Inferior parietal cortex (tissue), 1 donor: ENCODE results near the gene TACR2.

Source experiments
- DNase-seq: peaks from one replicate; pipeline ENCODE4 v3.0.0-alpha.2; 2016; ENCODE audit errors: extremely low spot score

The TACR2 gene

DNA sequence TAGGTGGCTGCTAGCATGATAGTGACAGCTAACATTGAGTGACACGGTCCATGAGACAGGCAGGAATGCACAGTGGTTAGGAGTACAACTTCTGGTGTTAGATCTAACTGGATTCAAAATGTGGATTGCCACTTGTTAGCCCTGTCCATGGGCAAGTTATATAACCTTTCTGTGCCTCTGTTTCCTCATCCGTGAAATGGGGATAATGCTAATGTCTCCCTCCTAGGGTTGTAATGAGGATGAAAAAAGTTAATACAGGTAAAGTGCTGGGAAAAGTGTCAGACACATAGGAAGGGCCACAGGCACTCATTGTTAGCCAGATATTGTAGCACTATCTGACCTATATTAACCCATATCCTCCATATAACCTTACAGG, 41.8 kb downstream of the TACR2 start:
- DNase-seq, result no peak

DNA sequence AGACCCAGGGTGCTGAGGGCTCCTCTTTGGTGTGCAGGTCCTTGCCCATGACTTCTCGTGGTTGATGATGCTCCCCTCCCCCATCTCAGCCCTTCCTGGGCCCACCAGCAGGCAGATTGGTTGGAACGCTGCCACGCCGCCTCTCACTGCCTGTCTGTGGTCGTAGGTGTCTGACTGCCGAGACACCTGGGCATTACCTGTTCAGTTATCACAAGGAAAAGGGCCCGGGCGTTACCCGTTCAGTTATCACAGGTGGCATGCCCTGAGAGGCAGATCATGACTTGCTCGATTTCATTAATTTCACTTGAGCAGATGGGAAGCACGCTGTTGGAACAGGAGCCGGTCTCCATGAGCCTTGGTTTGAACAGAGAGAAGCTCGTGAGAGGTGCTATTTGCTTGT, 42.5 kb downstream of the TACR2 start:
- no peak for DNase-seq

DNA sequence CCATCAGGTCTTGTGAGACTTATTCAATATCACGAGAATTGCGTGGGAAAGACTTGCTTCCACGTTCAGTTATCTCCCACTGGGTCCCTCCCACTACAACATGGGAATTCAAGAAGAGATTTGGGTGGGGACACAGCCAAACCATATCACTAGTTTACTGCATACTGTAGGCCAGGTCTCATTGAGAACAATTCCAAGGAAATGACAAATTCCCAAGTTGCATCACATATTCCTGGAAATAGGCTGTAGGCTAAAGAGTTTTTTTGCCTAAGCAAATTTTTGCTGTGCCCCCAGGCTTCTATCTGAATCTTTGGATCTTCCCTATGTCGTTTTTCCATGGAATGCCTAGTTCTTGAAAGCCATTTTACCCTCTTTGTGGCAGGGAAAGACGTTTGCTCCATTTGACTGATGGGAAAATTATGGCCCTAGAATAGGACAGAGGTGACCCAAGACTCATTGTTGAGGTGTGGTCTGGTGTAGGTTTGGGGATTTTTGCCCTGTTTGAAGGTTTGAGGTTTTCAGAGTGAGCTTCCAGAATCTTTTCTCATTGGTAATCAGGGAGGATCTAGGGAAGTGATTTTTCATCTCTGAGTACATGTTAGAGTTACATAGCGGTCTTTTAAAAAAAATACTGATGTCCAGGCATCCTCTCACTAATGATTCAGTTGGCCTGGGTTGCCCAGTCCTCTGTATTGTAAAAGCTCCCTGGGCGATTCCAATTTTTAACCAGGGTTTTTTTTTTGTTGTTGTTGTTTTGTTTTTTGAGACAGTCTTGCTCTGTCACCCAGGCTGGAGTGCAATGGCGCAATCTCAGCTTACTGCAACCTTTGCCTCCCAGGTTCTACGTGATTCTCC, 44.4 kb downstream of the TACR2 start:
- no peak for DNase-seq

DNA sequence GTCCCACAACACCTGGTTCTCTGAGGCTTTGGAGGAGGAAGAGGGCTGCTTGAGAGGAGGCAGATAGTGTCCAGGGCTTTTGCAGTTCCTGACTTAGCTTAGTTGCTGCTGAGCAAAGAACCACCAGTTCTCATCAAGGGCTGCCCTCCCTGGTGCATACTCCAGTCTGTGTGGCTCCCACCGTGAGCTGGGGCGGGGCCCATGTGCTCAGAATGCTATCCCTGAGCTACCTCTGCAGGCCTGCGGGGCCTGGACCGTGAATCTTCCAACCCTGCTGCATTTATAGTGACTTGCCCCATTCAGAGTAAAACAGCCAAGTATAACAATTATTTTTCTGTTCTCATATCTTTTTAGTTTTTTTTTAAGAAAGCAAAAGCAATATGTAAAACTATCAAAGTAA, 49.2 kb downstream of the TACR2 start:
- no peak for DNase-seq

DNA sequence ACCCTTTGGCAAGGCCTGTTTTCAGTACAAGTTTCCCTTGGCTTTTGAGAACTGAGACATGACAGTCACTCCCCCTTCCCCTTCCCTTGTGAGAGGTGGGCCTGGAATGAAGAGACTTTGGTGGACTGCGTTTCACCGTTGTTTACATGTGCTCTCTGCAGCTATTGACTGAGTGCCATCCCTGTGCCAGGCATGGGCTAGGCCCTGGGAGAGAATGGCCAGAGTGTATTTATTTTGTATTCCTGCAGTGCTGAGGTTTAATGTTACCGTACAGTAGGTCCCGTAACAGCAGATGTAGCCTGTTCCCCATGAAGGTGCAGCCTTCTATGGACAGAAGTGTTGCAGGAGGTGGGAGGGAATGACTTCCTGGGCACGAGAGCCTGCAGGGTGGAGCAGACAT, 50.0 kb downstream of the TACR2 start:
- DNase-seq, result no peak

DNA sequence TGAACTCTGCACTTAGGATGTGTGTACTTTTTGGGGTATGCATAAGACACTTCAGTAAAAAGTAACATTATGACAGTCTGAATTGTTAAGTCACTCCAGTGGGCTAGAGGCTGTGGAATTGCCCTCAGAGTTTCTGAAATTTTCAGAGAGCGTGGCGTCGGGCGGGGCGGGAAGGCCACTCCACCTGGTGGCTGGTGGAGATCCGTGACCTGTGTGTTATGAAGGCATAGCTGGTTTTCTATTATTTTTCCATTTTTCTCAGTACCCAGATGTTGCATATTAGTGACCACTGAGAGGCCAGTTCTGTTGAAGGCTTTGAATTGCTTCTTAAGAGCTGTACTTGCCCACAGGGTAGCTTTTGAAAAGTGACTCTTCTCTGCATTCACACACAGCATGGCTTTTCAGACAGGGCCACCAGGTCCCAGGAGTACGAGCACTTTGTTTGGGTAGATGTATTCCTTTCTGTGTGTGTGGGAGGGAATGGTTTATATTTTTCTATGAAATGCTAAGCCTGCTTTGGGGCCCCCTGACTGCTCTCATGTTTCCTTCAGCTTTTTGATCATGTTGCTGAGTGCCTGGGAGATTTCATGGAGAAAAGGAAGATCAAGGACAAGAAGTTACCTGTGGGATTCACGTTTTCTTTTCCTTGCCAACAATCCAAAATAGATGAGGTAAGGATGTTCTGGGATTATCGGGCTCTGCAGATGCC, 52.3 kb downstream of the TACR2 start:
- DNase-seq, result no peak

DNA sequence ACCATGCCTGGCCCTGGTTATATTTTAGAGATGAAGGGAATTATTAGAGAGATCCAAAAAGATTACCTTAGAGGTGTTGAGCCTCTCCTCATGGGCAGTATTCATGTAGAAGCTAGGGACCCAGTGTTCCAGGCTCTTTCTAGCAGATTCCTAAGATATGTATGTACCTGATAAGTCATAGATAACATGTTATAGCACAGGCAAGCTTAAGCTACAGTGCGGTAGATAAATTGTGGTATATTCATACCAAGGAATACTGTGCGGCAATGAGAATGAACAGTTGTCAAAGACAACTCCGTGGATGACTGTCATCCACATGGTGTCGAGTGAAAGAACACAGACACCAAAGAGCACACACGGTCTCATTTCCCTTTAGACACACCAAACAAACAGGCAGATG, 53.1 kb downstream of the TACR2 start:
- DNase-seq, result no peak

DNA sequence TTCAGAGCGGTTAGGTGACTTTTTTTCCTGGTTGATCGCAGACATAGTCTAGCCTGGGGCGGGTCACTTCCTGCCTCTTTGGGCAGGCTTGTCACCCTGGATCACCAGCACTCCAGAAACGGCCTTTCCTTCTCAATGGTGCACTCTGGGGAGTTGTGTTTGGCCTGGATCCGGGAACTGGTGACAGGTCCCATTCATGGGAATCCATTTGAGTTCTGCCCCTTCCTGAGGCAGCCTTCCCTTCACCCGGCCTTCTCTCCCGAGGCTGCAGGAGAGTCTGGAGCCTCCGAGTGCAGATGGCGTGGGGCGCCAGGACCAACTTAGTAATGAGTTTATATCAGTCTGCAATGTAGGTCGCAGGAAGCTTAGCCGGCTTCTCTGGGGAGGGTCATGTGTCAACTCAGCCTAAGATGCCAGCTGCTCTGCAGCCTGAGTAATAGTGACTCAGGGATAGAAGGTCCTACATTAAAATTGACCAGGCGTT, 54.2 kb downstream of the TACR2 start:
- no peak for DNase-seq

DNA sequence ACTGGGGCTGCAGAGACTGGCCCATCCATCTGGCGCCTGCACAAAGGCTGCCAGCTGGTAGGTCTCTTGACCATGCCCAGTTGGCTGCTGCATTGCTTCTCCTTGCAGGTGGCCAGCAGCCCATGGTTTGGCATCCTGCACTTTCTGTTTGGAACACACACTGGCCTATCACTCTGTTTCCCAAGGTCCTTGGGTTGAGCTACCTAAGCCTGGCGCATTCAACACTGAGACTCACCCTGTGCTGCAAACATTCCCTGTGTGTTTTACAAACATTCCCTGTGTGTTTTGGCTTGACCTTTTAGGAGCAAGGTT, 55.5 kb downstream of the TACR2 start:
- no peak for DNase-seq

DNA sequence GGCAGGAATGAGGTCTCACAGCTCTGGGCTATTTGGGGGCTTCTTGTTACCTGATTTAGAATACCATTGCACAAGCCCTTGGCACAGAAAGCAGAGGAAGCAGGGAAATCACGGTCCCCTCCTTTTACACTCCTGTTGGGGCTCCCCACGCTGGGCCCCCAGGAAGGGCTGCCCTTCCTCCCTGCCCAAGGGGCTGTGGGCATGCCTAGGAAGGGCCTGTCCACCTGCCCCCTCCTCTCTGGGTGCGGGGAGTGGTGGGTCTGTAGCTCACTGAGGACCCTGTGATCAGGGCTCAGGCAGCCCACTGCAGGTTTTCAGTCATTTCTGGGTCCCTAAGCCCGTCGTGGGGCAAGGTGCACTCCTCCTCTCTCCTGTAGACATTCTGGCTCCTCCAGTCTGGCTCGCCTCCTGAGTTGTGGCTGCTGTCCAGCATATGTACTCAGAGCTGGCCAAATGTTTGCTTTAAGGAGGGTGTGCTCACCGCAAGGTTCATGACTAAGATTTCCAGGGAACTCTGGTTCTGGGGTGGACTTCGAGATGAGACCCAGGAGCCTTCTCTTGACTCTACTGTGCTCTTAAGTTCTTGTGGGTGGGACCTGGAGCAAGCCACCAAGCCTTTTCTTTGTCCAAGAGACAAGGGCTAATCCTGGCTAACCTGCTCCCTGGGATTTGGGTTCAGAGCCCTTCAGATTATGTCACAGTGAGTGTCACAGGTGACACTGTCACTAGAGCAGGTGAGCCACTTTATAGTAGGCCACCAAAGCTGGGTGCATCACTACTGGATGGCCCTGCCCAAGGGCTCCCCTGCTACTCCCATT, 56.0 kb downstream of the TACR2 start:
- DNase-seq, result peak; percentile 44

DNA sequence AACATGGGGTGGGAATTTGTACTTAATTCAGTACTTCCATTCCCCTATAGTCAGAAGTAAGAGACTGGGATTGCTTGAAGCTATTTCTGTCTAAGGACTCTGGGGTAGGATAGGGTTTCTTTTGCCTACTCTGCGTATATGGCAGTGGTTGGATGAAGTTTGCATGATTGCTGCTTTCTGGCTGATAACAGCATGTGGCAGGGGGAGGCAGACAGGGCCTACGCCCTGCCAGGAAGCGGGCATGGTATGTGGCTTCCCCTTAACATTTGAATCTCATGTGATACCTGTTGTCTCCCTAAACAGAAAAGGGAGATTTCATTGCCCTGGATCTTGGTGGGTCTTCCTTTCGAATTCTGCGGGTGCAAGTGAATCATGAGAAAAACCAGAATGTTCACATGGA, 57.1 kb downstream of the TACR2 start:
- no peak for DNase-seq

DNA sequence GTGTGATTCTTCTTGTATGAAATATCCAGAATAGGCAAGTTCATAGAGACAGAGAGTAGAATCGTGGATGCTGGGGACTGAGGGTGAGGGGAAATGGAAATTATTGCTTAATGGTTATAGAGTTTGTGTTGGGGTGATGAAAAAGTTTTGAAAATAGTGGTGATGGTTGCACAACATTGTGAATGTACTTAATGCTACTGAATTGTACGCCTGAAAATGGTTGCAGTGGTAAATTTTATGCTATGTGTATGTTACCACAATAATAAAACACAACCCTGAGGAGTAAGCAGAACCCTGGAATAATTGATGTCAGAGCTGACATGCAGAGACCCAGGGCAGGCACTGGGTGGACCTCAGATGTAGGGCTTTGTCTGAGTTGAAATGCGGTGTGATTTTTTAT, 57.6 kb downstream of the TACR2 start:
- DNase-seq, result no peak

DNA sequence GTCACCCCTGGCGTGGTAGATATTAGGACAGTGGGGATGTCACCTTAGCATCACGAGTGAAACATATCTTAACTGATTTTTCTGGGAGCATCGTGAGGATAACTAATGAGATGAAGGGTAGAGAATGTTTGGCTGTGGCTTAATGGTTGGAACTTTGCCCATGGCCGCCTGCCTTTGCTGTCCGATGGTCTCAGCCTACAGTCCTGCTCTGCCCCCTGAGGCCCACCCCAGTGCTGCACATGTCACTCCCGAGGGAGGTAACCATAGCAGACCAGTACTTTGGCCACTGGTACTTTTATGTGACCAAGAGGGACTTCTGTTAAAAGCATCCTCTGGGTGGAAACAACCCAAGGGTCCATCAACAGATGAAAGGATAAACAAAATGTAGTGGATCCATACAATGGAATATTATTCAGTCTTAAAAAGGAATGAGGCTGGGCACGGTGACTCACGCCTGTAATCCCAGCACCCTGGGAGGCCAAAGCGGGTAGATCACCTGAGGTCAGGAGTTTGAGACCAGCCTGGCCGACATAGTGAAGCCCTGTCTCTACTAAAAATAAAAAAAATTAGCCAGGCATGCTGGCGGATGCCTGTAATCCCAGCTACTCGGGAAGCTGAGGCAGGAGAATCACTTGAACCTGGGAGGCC, 58.4 kb downstream of the TACR2 start:
- DNase-seq, result no peak

DNA sequence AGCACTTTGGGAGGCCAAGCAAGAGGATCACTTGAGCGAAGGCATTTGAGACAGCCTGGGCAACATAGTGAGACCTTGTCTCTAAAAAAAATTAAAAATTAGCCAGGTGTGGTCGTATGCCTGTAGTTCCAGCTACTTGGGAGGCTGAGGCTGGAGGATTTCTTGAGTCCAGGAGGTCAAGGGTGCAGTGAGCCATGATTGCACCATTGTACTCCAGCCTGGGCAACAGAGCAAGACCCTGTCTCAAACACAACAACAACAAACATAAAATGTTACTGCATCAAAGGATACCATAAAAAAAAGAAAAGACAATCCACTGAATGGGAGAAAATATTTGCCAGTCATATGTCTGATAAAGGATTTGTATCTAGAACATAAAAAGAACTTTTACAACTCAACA, 60.5 kb downstream of the TACR2 start:
- no peak for DNase-seq

DNA sequence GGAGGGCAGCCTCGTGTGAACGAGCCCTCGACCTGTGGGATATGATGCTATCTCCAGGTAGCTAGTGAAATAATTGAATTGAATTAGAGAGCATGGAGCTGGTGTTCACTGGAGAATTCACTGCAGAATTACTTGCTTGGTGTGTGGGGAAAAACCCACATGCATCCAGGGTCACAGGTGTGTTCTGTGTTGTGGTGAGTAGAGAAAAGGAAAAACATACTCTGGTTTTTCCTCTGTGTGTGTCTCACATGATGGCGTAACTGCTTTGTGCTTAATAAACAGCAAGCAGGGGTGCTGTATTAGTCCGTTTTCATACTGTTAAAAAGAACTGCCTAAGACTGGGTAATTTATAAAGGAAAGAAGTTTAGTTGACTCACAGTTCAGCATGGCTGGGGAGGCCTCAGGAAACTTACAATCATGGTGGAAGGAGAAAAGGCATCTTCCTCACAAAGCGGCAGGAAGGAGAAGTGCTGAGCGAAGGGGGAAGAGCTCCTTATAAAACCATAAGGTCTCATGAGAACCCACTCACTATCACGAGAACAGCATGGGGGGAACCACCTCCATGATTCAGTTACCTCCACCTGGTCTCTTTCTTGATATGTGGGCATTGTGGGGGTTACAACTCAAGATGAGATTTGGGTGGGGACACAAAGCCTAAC, 62.6 kb downstream of the TACR2 start:
- DNase-seq, result no peak
